DND-41 (cell line): ENCODE measurements around the gene PCDHGB2.

ENCODE experiments used
- ATAC-seq: fragments of 200-7000 bp; cut with Tn5 transposase; 3 replicates; pipeline ENCODE4 v1.9.1; 2021; ENCODE audit warnings: low read depth; ENCODE audit not compliant: insufficient read depth
- DNase-seq: peaks from one replicate; pipeline ENCODE4 v3.0.0-alpha.2; 2020
- H2AFZ ChIP-seq: 2 replicates; pipeline ENCODE4 v1.6.0; 2012; ENCODE audit warnings: low read depth, low read length
- H3K27ac ChIP-seq: 2 replicates; pipeline ENCODE4 v1.5.1; 2012; ENCODE audit warnings: low read length, inconsistent platforms
- H3K27me3 ChIP-seq: fragments of 200-600 bp; sonication (generic); 2 replicates; pipeline ENCODE4 v1.6.0; 2012; ENCODE audit warnings: low read length, mild to moderate bottlenecking, inconsistent platforms; ENCODE audit not compliant: insufficient read depth, poor library complexity
- H3K36me3 ChIP-seq: 2 replicates; pipeline ENCODE4 v1.5.1; 2012; ENCODE audit warnings: low read length, inconsistent platforms; ENCODE audit not compliant: insufficient read depth
- H3K4me1 ChIP-seq: 2 replicates; pipeline ENCODE4 v1.5.1; 2012; ENCODE audit warnings: mild to moderate bottlenecking, low read length; ENCODE audit not compliant: insufficient read depth
- H3K4me2 ChIP-seq: 2 replicates; pipeline ENCODE4 v1.6.0; 2012; ENCODE audit warnings: mild to moderate bottlenecking, moderate library complexity, low read length, inconsistent platforms; ENCODE audit not compliant: insufficient read depth
- H3K4me3 ChIP-seq, 2 experiments: fragments of 200-600 bp in 1 of 2; shearing (Covaris generic) in 1 of 2; 2 replicates each; pipeline ENCODE4 v1.5.1; 2012 to 2016; ENCODE audit warnings: inconsistent platforms in 2 of 2, low read length in 2 of 2, mild to moderate bottlenecking in 2 of 2, low read depth in 1 of 2, moderate library complexity in 1 of 2
- H3K79me2 ChIP-seq: 2 replicates; pipeline ENCODE4 v1.6.0; 2012; ENCODE audit warnings: low read length, inconsistent platforms; ENCODE audit not compliant: insufficient read depth
- H3K9ac ChIP-seq: 2 replicates; pipeline ENCODE4 v1.6.0; 2012; ENCODE audit warnings: low read depth, mild to moderate bottlenecking, inconsistent platforms, low read length, moderate library complexity
- H3K9me3 ChIP-seq: 2 replicates; pipeline ENCODE4 v1.5.1; 2012; ENCODE audit warnings: low read length, moderate library complexity, mild to moderate bottlenecking, inconsistent platforms; ENCODE audit not compliant: insufficient read depth, severe bottlenecking
- H4K20me1 ChIP-seq: 2 replicates; pipeline ENCODE4 v1.6.0; 2012; ENCODE audit warnings: low read length; ENCODE audit not compliant: insufficient read depth
- EZH2 ChIP-seq: IDR thresholded peaks from 3 replicates; pipeline ENCODE4 v1.6.1; 2012; ENCODE audit warnings: borderline replicate concordance, low read depth, mild to moderate bottlenecking, moderate library complexity, low read length, inconsistent platforms; ENCODE audit not compliant: severe bottlenecking
- TF ChIP-seq, protein P1 (sequence below): IDR thresholded peaks from 2 replicates; pipeline ENCODE4 v1.5.1; 2012; ENCODE audit warnings: borderline replicate concordance, low read length, moderate library complexity, mild to moderate bottlenecking; ENCODE audit not compliant: poor library complexity, severe bottlenecking; ENCODE audit errors: extremely low read depth

Gene PCDHGB2

DNA sequence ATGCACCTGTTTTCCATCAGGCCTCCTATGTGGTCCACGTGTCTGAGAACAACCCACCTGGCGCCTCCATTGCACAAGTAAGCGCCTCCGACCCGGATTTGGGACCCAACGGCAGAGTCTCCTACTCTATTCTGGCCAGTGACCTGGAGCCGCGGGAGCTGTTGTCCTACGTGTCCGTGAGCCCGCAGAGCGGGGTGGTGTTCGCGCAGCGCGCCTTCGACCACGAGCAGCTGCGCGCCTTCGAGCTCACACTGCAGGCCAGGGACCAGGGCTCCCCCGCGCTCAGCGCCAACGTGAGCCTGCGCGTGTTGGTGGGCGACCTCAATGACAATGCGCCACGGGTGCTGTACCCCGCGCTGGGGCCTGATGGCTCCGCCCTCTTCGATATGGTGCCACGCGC lies 8.2 kb upstream of the PCDHGB2 start:
- Histone ChIP-seq H3K4me1 (no peaks in the 10 kb centered on the region), H3K27ac (no peak overlapping the region), H2AFZ (no peak overlapping the region), H3K36me3 (no peaks in the 10 kb centered on the region), H3K9ac (no peak overlapping the region), H3K4me2 (no peak overlapping the region), H3K9me3 (no peaks in the 10 kb centered on the region), H3K79me2 (no peaks in the 10 kb centered on the region), H3K4me3 (no peak overlapping the region), H4K20me1 (no peaks in the 10 kb centered on the region), H3K27me3 (no peaks in the 10 kb centered on the region)
- ATAC-seq = no peak
- TF ChIP-seq, protein P1, sequence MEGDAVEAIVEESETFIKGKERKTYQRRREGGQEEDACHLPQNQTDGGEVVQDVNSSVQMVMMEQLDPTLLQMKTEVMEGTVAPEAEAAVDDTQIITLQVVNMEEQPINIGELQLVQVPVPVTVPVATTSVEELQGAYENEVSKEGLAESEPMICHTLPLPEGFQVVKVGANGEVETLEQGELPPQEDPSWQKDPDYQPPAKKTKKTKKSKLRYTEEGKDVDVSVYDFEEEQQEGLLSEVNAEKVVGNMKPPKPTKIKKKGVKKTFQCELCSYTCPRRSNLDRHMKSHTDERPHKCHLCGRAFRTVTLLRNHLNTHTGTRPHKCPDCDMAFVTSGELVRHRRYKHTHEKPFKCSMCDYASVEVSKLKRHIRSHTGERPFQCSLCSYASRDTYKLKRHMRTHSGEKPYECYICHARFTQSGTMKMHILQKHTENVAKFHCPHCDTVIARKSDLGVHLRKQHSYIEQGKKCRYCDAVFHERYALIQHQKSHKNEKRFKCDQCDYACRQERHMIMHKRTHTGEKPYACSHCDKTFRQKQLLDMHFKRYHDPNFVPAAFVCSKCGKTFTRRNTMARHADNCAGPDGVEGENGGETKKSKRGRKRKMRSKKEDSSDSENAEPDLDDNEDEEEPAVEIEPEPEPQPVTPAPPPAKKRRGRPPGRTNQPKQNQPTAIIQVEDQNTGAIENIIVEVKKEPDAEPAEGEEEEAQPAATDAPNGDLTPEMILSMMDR = no peak
- no peak for TF ChIP-seq EZH2
- DNase-seq = no peak

DNA sequence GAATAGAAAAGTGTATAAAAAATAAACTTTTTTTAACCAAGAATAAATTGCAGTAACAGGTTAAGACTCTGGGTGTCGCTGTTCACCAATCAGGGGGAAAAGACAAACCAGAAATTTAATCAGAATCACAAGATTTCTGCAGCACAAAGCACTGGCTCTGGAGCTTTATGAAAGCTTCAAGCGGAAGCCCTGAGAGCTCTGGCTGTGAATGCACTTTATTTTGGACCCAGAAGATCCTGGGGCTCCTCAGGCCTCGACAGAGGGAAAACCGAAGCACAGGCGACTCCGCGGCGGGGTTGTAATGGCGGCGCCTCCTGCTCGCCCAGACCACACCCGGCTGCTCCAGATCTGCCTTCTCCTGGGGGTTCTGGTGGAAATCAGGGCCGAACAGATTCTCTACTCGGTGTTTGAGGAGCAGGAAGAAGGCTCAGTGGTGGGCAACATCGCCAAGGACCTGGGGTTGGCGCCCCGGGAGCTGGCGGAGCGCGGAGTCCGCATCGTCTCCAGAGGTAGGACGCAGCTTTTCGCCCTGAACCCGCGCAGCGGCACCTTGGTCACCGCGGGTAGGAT lies 4.8 kb upstream of the PCDHGB2 start, which contains the start of gene PCDHGA4:
Gene PCDHGA4 (plus strand): TSS at position 122 of the 570 bp plus-strand sequence. CDS start 87 bp downstream, at position 209.
- H4K20me1 ChIP-seq = no peaks in the 10 kb centered on the region
- TF ChIP-seq EZH2 = no peak
- TF ChIP-seq, protein P1 = peak; percentile 63
- H3K4me3 ChIP-seq = no peak within 1 kb of the TSS
- ATAC-seq (no peak), DNase-seq (no peak)
- no peaks in the 10 kb centered on the region for H3K9me3 ChIP-seq
- no peak within 1 kb of the TSS for H3K27ac ChIP-seq
- no peaks in the 10 kb centered on the region for H3K36me3 ChIP-seq
- no peak within 1 kb of the TSS for H3K9ac ChIP-seq
- H2AFZ ChIP-seq = no peak within 1 kb of the TSS
- no peaks in the 10 kb centered on the region for H3K79me2 ChIP-seq
- no peak within 1 kb of the TSS for H3K4me2 ChIP-seq
- H3K27me3 ChIP-seq = no peaks in the 10 kb centered on the region
- H3K4me1 ChIP-seq = peaks cover 2% of the 10 kb centered on the region; the same call in 1 of the 2 replicates

DNA sequence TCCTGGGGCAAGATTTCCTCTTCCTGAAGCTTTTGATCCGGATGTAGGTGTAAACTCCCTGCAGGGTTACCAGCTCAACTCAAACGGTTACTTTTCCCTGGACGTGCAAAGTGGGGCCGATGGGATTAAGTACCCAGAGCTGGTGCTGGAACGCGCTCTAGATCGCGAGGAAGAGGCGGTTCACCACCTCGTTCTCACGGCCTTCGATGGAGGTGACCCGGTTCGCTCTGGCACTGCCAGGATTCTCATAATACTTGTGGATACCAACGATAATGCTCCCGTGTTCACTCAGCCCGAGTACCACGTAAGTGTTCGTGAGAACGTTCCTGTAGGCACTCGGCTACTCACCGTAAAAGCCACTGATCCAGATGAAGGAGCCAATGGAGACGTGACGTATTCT lies 4.2 kb upstream of the PCDHGB2 start:
- Histone ChIP-seq H3K9ac (no peak overlapping the region), H3K4me3 (no peak overlapping the region), H2AFZ (no peak overlapping the region), H3K27me3 (no peaks in the 10 kb centered on the region), H4K20me1 (no peaks in the 10 kb centered on the region), H3K27ac (no peak overlapping the region), H3K36me3 (no peaks in the 10 kb centered on the region), H3K9me3 (no peaks in the 10 kb centered on the region), H3K4me2 (no peak overlapping the region), H3K79me2 (no peaks in the 10 kb centered on the region), H3K4me1 (peaks cover 3% of the 10 kb centered on the region; the same call in 1 of the 2 replicates)
- ATAC-seq (no peak), DNase-seq (no peak)
- TF ChIP-seq, protein P1 = no peak
- no peak for TF ChIP-seq EZH2

DNA sequence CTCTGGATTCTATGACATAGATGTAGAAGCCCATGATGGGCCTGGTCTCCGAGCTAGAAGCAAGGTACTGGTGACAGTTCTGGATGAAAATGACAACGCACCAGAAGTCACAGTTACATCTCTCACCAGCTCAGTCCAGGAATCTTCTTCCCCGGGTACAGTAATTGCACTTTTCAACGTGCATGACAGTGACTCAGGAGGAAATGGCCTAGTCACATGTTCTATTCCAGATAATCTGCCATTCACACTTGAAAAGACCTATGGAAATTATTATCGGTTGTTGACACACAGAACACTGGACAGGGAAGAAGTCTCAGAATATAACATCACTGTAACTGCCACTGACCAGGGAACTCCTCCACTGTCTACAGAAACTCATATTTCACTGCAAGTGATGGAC lies 3.7 kb upstream of the PCDHGB2 start:
- ATAC-seq (no peak), DNase-seq (no peak)
- H3K9ac ChIP-seq = no peak overlapping the region
- H3K27ac ChIP-seq = no peak overlapping the region
- H3K4me1 ChIP-seq = peaks cover 3% of the 10 kb centered on the region; the same call in 1 of the 2 replicates
- no peaks in the 10 kb centered on the region for H3K36me3 ChIP-seq
- no peaks in the 10 kb centered on the region for H3K79me2 ChIP-seq
- H3K4me2 ChIP-seq = no peak overlapping the region
- H4K20me1 ChIP-seq = no peaks in the 10 kb centered on the region
- no peaks in the 10 kb centered on the region for H3K9me3 ChIP-seq
- H2AFZ ChIP-seq = no peak overlapping the region
- no peaks in the 10 kb centered on the region for H3K27me3 ChIP-seq
- H3K4me3 ChIP-seq = no peak overlapping the region
- TF ChIP-seq, protein P1 = no peak
- no peak for TF ChIP-seq EZH2
